KG1 (cell line): Measurements from ENCODE around the gene TRNT1.

ENCODE experiments used
- DNase-seq: peaks from one replicate; lab custom pipeline; 2025; lab: John Stamatoyannopoulos, UW

TRNT1 gene

DNA sequence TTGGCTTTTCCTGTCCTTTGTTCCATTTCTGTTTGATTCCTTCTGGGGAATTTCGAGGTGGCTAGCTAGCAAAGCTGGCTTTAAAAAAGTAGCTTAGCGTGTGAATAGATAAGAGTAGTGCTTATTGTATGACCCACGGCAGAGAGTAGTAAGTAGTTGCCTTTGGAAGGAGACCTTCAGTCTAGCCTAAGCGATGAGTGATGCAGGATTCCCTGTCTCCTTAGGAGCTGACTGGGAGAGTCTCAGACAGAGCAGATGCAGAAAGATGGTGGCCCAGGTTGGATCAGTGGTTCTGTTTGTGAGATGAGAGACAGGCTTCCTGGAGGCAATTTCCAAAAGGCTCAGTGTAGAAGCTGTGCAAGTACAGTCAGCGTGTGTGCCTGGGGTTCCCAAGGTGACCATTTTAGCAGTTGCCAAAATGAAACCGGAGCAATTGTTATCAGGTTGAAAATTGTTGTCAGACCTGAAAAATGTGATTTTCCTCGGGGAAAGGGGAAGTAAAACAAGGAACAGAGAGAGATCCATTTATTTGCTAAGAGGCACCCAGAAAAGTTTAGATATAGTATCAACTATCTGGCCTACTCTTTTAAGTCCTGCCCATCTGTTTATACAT, 15.9 kb upstream of the TRNT1 start:
- no peak for DNase-seq

DNA sequence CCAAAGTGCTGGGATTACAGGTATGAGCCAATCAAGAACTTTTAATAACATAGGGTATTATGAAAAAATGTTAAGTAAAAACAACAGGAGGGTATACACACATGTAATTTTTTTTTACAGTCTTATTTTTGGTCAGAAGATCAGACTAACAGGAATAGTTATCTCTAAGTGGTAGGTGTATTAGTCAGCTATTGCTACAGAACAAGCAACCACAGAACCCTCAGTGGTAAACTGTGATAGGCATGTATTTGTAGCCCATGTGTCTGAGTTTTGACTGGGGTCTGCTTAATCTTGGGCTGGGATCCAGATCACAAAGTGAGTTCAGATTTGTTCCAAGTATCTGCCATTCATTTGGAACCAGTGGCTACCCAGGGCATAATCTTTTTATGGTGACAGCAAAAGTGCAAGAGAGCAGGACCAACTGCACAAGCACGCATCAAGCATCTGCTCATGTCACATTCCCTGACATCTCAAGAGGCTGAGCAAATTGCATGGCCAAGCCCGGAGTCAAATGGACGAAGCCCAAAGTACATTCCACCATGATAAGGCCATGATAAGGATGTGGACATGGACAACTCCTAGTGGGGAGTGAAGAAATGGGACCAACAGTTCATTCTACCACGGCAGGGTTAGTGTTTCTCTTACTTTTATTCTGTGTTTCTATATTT, 13.6 kb upstream of the TRNT1 start:
- DNase-seq, result no peak

DNA sequence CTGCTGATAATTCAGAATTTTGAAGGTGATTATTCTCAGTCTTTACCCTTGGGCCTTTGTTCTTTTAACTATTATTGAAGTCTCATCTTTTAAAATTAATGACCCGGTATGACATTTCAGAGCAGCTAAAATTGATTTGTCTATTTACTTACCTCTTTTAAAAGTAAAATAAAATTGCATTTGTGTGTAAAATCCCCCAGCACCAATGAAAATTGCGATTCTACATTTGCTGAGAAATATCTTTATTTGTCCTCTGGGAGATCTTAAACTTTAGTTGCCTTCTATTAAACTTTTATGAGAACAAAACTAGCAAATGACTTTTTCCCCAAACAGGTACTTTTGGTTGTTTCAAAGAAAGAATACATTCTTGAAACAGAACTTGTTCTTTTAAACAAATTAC, 9.1 kb upstream of the TRNT1 start:
- no peak for DNase-seq

DNA sequence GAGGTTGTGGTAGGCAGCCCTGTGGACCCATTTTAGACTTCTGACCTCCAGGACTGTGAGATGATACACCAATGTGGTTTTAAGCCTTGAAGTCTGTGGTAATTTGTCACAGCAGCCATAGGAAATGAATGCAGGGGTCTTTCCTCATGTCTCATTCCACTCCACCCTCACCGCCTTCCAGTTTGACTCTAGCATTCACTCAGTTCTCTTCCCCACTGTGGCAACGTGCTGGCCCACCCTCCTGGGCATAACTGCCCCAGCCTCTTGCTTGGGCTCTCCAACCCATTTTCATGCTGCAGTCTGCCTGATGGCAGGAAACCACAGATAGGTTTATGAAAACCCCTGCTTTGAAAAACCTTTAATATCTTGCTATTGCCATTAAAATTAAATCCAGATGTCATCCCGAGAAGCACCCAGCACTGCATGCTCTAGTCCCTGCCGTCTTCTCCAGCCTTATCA, 7.3 kb upstream of the TRNT1 start:
- DNase-seq, result no peak

DNA sequence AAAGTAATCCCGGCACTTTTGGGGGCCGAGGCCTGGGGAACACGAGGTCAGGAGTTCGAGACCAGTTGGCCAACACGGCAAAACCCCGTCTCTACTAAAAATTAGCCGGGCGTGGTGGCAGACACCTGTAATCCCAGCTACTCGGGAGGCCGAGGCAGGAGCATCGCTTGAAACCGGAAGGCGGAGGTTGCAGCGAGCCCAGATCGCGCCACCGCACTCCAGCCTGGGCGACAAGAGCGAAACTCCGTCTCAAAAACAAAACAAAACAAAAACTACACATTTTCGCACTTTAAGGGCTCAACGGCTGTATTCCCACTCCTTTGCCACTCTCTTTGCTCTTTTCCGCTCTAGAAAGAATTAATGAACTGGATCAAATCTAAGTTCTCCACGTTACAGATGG, 763 bp upstream of the TRNT1 start:
- DNase-seq, result no peak

DNA sequence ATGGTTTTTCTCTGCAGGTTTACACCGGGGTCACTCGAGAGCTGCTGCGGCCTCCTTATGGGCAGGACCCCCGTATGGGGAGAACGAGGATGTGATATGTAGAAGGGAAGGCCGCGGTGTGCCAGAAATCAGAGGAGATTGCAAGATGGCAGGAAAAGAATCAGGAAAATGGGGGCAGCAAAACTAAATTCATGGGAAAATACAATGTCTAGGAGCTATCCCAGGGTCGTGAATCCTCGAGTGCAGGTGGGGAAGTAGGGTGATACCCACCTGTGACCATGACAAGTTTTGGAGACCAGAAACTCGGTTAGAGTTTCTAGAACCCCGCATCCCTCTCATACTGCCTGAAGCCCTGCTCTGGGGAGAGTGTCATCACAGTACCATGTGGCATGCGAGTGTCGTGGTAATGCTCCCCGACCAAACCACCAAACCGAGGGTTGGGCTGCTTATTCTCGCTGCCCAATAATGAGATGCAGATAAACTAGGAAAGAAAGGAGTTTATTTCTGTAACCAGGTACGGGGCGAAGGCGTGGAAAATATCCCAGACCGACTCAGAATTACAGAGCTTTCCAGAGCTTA, 781 bp downstream of the TRNT1 start:
- no peak for DNase-seq

DNA sequence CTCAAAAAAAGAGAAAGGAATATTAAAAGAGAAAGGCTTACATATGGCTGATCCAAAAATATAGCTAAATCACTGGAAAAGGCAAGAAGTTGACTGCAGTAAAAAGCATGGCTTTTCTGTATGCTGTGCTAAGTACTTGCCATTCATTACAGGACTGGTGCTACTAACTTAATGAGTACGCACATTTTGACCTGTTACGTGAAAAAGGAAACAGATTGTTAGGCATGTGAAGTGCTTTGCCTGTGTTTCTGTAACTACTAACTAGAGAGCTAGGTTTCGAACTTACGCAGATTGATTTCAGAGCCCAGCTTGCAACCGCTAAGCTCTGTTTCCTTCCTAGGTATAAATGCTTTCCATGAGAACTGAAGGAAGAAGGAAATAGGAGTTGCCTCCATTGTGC, 2.8 kb downstream of the TRNT1 start:
- DNase-seq, result no peak

DNA sequence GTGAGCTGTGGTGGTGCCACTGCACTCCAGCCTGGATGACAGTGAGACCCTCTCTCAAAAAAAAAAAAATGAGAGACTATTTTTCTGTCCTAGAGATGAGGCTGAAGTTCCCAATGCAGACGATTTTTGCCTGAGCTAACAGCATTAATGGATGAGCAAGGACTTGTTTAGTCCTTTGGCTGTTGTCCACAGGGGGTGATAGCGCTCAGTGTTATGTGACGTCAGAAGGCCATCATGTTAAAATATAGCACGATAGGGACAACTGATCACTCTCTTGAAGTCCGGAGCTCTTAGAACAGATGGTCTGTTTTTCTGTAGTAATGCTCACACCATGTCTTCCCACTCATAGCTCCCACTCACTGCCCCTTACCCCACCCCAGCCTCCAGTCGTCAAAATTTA, 6.8 kb downstream of the TRNT1 start:
- no peak for DNase-seq

DNA sequence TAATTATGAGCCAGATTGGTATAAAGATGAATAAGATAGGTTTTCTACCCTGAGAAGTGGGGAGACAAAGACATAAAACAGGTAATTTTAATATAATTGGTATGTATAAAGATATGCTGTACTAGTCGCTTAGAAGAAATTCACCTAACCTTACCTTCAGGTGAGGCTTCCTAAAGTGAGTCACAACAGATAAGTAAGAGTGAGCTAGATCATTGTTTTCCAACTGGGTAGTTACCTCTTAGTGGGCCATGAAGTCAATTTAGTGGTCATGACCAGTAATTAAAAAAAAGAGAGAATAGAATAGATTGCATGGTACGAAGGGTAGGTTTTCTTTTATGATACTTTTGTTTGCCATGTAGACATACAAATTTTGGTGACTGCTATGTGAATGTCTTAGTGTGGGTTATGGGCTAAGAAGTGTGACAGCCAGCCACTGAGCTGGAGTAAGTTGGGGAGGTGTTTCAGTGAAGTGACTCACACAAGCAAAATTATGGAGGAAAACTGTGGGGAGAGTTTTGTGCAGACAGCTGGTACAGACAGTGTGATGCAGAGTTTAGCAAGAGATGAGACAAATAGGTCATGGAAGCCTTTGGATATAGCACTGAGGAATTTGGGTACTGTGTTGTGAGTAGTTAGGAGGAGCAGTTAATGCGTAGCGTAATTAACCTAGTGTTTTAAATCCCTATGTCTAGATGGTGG, 8.2 kb downstream of the TRNT1 start:
- DNase-seq, result no peak

DNA sequence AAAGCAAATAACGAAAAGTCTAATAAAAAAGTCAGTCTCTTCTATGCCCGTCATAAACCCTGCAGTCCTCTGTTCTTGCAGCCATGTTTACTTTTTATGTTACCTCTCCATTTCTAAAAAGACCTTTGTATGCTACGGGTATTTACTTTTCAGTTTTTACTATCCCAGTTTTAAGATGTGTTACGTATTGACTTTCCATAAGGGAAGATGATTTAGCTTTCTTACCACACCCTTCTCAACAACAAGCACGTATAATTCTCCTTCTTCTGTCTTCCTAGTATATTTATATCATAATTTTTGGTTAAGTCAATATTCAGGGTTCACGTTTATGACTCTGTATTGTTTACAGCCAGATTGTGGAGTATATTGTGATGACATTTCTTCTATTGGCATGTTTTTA, 10.8 kb downstream of the TRNT1 start:
- DNase-seq, result no peak

DNA sequence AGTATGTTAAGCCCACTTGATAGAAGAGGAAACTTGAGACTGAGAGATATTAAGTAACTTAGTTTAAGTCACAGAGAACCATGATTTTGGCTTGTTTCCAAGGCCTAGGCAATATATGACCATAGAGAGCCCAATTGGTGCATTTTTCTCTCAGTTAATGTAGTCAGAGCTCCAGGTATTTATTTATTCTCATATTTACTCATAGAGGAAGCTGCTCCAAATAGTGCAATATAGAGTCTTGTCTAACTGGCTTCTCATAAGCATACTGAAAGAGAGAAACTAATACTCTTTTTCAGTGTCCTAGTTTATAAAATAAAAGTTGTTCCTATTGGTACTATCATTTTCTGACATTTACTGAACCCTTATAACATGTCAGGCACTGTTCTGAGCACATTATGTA, 15.2 kb downstream of the TRNT1 start:
- DNase-seq, result no peak

DNA sequence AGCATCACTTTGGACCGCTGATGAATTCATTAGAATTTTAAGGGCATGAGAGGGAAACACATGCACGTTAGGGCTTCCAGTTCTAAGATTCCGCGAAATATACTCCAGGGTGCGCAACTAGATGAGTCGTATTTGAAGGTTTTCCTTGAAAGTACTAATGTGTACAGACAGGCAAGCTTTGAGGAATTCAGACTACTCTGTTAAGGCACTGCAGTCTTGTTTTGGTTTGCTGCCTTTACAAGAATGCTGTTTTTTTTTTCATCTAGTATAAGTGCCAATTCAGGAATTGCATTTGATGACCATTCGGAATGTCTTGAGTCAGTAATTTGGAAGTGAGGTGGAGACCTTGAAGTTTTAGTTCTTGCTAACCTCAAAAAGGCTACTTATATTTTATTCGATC, 19.1 kb downstream of the TRNT1 start:
- no peak for DNase-seq

DNA sequence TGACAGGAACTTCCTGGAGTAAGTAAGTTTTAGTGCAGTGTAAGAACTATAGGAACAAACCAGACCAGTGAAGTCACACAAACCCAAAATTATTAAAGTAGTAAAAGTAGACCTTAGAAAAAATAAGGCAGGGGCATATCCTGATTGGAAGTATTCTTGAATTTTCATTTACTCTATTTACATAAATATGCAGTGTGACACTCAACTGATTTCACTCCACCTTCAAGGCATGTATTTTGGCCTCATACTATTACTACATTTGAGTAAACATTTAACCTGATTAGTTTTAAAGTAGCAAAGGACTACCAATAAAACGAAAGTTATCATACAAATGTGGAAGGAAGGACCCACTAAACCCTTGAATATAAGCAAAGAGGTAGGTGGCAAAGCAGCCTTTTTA, 22.8 kb downstream of the TRNT1 start:
- DNase-seq, result no peak

DNA sequence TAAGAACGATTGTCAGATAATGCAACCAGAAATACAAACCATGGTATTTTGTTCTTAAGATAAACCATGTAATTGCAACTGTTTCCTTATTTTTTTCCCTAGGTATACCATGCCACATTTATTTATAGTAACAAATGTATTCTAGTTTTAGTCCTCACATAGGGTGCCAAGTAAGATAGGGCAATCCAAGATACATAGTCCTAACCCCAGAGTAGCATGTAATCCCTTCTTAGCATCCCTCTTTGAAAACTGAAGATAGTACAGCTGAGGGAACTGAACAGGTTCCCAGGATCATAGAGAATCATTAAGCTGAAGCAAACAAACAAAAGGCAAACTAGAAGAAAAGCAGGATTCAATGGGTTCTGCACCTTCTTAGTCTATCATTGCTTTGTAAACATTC, 24.8 kb downstream of the TRNT1 start:
- DNase-seq, result no peak

DNA sequence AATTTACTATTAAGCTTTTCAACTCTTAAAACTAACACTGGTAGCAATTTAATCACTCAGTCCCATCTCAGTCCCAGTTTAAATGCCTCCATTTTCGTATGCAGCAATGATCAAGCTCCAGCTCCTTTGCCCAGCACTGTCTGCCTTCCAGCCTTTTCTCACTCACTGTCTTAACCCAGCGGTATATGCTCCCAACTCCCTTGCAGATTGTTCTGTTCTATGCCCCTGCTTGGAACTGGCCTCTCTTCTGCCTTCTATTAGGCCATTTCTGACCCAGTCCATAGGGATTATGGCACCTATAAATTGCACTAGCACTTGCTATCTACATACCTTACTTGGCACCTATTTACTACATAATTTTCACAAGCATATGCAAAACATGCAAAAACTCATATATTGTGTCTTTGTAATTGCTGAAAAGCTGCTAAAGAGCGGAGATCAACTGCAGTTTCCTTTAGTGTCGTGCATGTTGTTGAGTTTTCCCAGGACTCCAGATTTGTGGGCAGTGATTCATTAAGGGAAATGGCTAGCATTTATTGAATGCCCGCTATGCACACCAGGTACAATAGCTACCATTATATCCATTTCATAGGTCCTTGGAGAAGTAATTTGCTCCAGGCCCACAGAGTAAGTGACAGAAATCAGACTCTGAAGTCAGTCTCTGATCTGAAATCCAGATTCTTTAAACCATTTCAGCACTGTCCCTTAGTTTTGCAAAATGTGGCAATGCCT, 28.3 kb downstream of the TRNT1 start:
- no peak for DNase-seq

DNA sequence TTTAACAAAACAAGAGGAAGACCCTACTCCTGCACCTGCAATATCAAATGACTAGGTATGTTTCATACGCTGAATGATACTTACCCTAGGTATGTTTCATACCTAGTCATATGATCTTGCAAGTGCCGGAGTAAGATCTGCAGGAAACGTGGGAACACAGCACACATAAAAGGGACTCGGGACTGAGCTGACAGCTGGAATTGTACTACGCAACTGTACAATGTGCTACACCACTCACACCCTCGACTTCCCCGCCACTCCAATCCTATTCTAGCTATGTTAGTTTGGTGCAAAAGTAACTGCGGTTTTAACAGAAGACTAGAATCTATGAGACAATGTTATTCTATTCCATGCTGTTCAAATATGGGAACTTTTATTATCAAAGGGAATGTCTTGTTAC, 30.7 kb downstream of the TRNT1 start:
- DNase-seq, result no peak

DNA sequence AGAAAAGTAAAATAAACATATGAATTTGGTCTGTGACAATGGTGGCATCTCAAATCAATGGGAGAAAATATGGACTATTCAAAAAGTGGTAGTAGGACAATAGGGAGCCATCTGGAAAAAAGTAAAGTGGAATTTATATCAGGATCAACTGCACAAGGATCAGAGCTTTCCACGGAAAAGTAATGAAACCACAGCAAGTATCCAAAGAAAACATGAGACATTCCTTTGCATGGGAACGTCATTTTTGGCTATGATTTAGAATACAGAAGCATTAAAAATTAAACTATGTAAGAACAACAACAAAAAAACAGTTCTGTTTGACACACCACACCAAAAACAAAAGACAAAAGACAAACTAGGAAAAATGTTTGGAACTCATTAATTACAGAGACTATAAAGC, 34.1 kb downstream of the TRNT1 start:
- DNase-seq, result no peak

DNA sequence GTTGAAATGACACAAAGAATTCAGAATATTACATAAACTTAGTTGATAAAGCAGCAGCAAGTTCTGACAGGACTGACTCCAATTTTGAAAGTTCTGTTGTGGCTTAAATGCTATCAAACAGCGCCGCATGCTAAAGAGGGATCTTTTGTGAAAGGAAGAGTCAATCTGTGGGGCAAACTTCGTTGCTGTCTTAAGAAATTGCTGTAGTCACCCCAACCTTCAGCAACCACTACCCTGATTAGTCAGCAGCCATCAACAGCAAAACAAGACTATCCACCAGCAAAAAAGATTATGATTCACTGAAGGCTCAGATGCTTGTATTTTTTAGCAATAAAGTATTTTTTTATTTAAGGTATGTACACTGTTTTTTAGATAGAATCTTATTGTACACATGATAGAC, 38.5 kb downstream of the TRNT1 start:
- DNase-seq, result no peak

DNA sequence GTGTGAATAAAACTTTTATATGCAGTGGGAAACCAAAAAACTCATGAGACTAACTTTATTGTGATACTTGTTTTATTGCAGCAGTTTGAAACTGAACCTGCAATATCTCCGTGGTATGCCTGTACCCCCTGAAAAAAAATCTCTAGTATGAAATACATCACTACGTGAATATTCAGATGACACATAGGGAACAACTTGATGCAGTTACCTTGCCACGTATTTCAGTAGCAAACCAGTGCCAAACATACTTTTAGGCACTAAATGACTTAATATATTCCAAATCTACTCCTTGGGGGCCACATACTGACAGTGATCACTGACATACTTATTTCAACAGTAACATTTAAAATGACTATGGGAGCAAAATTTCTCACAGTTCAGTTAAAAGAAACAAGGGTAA, 38.9 kb downstream of the TRNT1 start:
- DNase-seq, result no peak

DNA sequence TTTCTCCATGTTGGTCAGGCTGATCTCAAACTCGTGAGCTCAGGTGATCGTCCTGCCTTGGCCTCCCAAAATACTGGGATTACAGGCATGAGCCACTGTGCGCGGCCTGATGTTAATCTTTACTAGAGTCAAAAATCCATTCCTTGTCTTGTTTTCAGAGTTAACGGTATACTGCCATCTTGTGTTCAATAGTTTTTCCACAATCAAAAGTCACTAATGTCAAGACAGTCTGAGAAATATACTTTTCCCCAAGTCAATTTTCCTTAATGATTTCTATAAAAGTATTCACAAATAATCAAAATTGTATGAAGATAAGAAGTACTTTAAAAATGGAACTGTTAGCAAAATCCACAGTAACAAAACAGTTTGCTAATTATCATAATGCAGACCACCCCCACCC, 44.3 kb downstream of the TRNT1 start:
- DNase-seq, result no peak

DNA sequence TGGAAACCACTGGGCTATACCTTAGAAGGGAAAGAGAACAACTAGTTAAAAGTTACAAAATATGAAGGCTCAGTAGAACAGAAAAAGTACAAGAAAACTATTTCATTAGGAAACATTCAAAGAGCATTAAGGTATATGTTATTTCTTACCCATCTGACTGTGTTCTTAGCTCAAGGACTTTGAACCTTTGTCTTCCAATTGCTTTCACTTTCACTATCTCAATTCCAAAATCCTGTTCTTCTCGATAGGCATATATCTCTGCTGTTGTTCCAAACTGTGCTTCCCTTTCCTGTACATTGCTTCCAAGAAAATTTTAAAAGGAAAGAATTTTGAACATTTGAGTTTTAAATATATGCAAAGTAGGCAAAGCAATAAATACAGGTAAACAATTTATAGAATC, 45.9 kb downstream of the TRNT1 start:
- no peak for DNase-seq

DNA sequence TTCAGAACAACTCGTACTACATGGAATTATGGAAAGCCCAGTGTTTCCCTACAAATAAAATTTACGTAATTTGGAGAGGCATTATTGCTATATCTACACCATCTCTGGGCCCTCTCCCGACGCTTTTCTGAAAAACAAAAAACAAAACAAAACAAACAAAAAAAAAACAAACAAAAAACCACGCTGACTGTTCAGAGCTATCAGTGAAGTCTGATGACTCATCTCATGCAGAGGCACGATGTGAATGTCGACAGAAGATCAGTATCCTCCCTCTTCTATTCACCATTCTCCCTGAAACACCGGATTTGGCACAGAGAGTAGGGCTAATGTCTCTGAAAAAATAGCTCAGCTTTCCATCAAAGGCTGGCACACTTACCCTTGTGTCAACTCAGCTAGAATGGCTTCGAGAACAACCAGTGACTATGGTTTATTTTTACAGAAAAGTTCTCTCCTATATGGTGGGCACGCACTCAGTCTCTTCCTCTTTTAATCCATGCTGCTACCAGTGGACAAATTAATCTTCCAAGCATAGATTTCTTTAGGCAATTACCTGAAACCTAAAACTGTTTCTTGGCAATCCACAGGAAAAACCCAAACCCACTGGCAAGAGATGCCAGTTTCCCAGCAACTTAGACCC, 51.2 kb downstream of the TRNT1 start:
- DNase-seq, result no peak
